MM.1S (cell line): Measurements from ENCODE around the gene CABCOCO1.

Experiments
- DNase-seq: peaks from one replicate; pipeline ENCODE4 v3.0.0-alpha.2; 2015
- H2AFZ ChIP-seq: fragments of 300-600 bp; sonication (generic); 2 replicates; pipeline ENCODE4 v1.6.0; 2016; ENCODE audit warnings: antibody characterized with exemption, low read length
- H3F3A ChIP-seq: fragments of 300-600 bp; sonication (generic); 2 replicates; pipeline ENCODE4 v1.6.1; 2016; ENCODE audit warnings: mild to moderate bottlenecking, antibody characterized with exemption, low read length, moderate library complexity, mixed read lengths; ENCODE audit not compliant: insufficient read depth
- H3K27ac ChIP-seq: fragments of 300-600 bp; sonication (generic); 2 replicates; pipeline ENCODE4 v1.5.1; 2016; ENCODE audit warnings: mild to moderate bottlenecking, low read length
- H3K27me3 ChIP-seq: fragments of 300-600 bp; sonication (generic); replicated peaks from 2 replicates; pipeline ENCODE4 v1.6.0; 2016; ENCODE audit warnings: low read length; ENCODE audit not compliant: insufficient read depth
- H3K36me3 ChIP-seq: fragments of 300-600 bp; sonication (generic); replicated peaks from 2 replicates; pipeline ENCODE4 v1.6.1; 2016; ENCODE audit warnings: mild to moderate bottlenecking, low read length, mixed read lengths; ENCODE audit not compliant: insufficient read depth
- H3K4me1 ChIP-seq: fragments of 300-600 bp; sonication (generic); 2 replicates; pipeline ENCODE4 v1.6.1; 2016; ENCODE audit warnings: low read length, mixed read lengths
- H3K4me2 ChIP-seq: fragments of 300-600 bp; sonication (generic); 2 replicates; pipeline ENCODE4 v1.6.0; 2016; ENCODE audit warnings: low read depth, low read length
- H3K4me3 ChIP-seq: fragments of 300-600 bp; sonication (generic); 2 replicates; pipeline ENCODE4 v1.5.1; 2016; ENCODE audit warnings: low read length, mixed read lengths
- H3K79me2 ChIP-seq: fragments of 300-600 bp; sonication (generic); 2 replicates; pipeline ENCODE4 v1.6.1; 2016; ENCODE audit warnings: mixed run types, low read length, mixed read lengths
- H3K9ac ChIP-seq: fragments of 300-600 bp; sonication (generic); 2 replicates; pipeline ENCODE4 v1.6.1; 2016; ENCODE audit warnings: low read length, mixed read lengths
- H3K9me2 ChIP-seq: fragments of 300-600 bp; sonication (generic); replicated peaks from 2 replicates; pipeline ENCODE4 v1.6.1; 2016; ENCODE audit warnings: mild to moderate bottlenecking, low read length, mixed read lengths; ENCODE audit not compliant: insufficient read depth
- H3K9me3 ChIP-seq: fragments of 300-600 bp; sonication (generic); replicated peaks from 2 replicates; pipeline ENCODE4 v1.6.1; 2016; ENCODE audit warnings: mild to moderate bottlenecking, low read length, mixed read lengths; ENCODE audit not compliant: insufficient read depth
- H4K20me1 ChIP-seq: fragments of 300-600 bp; sonication (generic); 2 replicates; pipeline ENCODE4 v1.6.1; 2016; ENCODE audit warnings: mild to moderate bottlenecking, low read length, moderate library complexity, mixed read lengths; ENCODE audit not compliant: insufficient read depth
- EZH2 ChIP-seq: fragments of 300-600 bp; sonication (generic); optimal IDR thresholded peaks from 2 replicates; pipeline ENCODE3; 2017; ENCODE audit warnings: low read depth, mild to moderate bottlenecking, antibody characterized with exemption, low read length, mixed read lengths
- EZH2phosphoT487 ChIP-seq: fragments of 300-600 bp; sonication (generic); IDR thresholded peaks from 2 replicates; pipeline ENCODE4 v1.6.1; 2018; ENCODE audit warnings: antibody characterized with exemption, low read length
- TF ChIP-seq, protein P1 (sequence below): fragments of 300-600 bp; sonication (generic); IDR thresholded peaks from 2 replicates; pipeline ENCODE4 v1.5.1; 2016; ENCODE audit warnings: antibody characterized with exemption, low read length, mixed read lengths

The CABCOCO1 gene

GRCh38 chr10:61633665-61634064 is 29.1 kb upstream of the CABCOCO1 start:
- TF ChIP-seq, protein P1, sequence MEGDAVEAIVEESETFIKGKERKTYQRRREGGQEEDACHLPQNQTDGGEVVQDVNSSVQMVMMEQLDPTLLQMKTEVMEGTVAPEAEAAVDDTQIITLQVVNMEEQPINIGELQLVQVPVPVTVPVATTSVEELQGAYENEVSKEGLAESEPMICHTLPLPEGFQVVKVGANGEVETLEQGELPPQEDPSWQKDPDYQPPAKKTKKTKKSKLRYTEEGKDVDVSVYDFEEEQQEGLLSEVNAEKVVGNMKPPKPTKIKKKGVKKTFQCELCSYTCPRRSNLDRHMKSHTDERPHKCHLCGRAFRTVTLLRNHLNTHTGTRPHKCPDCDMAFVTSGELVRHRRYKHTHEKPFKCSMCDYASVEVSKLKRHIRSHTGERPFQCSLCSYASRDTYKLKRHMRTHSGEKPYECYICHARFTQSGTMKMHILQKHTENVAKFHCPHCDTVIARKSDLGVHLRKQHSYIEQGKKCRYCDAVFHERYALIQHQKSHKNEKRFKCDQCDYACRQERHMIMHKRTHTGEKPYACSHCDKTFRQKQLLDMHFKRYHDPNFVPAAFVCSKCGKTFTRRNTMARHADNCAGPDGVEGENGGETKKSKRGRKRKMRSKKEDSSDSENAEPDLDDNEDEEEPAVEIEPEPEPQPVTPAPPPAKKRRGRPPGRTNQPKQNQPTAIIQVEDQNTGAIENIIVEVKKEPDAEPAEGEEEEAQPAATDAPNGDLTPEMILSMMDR = no peak
- TF ChIP-seq EZH2 (no peak), EZH2phosphoT487 (no peak)
- Histone ChIP-seq H3K9me2 (no peaks in the 10 kb centered on the region), H2AFZ (no peak overlapping the region), H3F3A (no peaks in the 10 kb centered on the region), H3K79me2 (no peaks in the 10 kb centered on the region), H3K4me1 (no peaks in the 10 kb centered on the region), H3K4me3 (no peak overlapping the region), H3K27ac (no peak overlapping the region), H3K4me2 (no peak overlapping the region), H4K20me1 (no peaks in the 10 kb centered on the region), H3K36me3 (no peaks in the 10 kb centered on the region), H3K27me3 (no peaks in the 10 kb centered on the region), H3K9ac (no peak overlapping the region), H3K9me3 (no peaks in the 10 kb centered on the region)
- no peak for DNase-seq

DNA sequence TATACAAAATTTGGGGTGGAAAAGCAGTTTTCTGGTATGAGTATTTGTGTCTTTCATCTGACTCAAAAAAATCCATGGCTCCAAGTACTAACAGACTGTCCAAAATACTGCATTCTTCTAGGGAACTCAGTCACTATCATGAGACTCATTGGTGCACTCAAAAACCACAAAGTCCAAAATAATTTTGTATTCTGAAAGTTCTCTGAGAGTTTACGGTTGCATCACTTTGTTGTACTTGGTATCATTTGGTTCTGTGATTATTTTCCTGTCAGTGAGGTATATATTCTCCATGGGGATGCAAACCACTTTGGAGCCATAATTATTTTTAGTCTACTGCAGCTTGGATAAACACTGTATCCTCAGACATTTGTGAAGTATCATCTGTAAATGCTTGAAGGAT is 28.0 kb upstream of the CABCOCO1 start:
- Histone ChIP-seq H3K4me3 (no peak overlapping the region), H4K20me1 (no peaks in the 10 kb centered on the region), H3F3A (no peaks in the 10 kb centered on the region), H3K4me1 (no peaks in the 10 kb centered on the region), H3K27ac (no peak overlapping the region), H3K79me2 (no peaks in the 10 kb centered on the region), H3K9me3 (no peaks in the 10 kb centered on the region), H2AFZ (no peak overlapping the region), H3K27me3 (no peaks in the 10 kb centered on the region), H3K36me3 (no peaks in the 10 kb centered on the region), H3K9me2 (no peaks in the 10 kb centered on the region), H3K4me2 (no peak overlapping the region), H3K9ac (no peak overlapping the region)
- DNase-seq = no peak
- TF ChIP-seq, protein P1 = no peak
- no peak for TF ChIP-seq EZH2phosphoT487
- TF ChIP-seq EZH2 = no peak

GRCh38 chr10:61635471-61635870 is 27.3 kb upstream of the CABCOCO1 start:
- Histone ChIP-seq H3K9me2 (no peaks in the 10 kb centered on the region), H2AFZ (no peak overlapping the region), H4K20me1 (no peaks in the 10 kb centered on the region), H3K27ac (no peak overlapping the region), H3K27me3 (no peaks in the 10 kb centered on the region), H3K4me1 (no peaks in the 10 kb centered on the region), H3F3A (no peaks in the 10 kb centered on the region), H3K9ac (no peak overlapping the region), H3K36me3 (no peaks in the 10 kb centered on the region), H3K9me3 (no peaks in the 10 kb centered on the region), H3K4me3 (no peak overlapping the region), H3K4me2 (no peak overlapping the region), H3K79me2 (no peaks in the 10 kb centered on the region)
- DNase-seq = no peak
- TF ChIP-seq EZH2phosphoT487 (no peak), EZH2 (no peak)
- TF ChIP-seq, protein P1 = no peak
